ENCODE data around the gene EML2. TPM values are rescaled to one million over a fixed set of nuclear protein-coding genes. Genes with fewer than 3 reads are reported as not detected.
A peak's percentile ranks its signal among the peaks of the same experiment; 100 is the strongest.

The EML2 gene
- total RNA-seq, 2 experiments from 2014 or later: 80.7 to 87.3 TPM

DNA sequence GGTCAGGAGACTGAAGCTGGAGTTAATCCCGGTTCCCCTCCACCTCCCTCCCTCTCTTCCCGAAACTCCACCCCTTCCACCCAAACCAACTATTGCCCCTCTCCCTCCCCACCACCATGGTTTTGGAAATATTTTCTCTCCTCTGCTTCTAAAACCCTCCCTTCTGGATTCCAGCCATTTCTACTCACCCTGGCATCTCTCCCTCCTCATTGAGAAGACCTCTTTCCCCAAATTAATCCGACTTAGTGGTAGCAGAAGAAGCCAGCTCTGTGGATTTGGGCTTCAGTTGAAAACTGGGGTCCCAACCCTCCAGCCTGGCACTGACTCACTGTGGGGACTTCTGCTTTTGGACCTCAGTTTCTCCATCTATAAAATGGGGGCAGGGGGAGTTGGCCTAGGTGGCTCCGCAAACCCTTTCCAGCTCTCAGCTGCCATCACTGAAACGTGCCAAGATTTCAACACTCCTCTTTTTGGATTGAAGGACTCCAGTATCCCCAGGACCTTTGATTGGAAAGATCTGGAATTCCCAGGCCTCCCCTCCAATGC, 38.8 kb downstream of the EML2 start:
- CTCF ChIA-PET: interaction anchor here (0.6 to 1.6 kb wide), 3 partner anchors 42 to 115 kb away, joined by 3 to 5 read pairs (median 3); no protein-coding TSS in a partner anchor
- POLR2A ChIA-PET: no interaction called here

DNA sequence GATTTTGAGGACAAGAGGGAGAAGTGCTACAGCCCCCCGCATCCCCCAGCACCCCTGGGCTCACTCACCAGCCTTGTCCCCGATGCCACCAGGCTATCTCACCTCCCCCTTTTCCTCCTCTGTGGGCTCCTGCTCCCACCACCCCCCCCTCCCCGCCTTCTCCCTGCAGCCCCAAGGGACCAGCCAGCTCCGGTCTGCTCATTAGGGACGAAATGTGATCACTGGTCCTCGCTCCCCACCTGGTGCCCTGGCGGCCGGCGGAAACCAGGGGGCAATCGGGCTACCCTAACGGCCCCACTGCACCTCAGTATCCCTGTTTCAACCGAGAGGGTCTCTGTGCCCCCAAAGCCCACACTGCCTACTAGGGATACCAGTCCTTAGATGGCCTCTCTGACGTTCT, 39.9 kb downstream of the EML2 start:
- no peaks in the 10 kb centered on the region for H3K9me3 Mint-ChIP-seq
- H3K27me3 Mint-ChIP-seq: peaks cover 76% of the 10 kb centered on the region
- CTCF ChIA-PET: interaction anchor here (1.1 to 1.2 kb wide), 2 partner anchors 8 to 12 kb away, joined by 3 read pairs; no protein-coding TSS in a partner anchor
- peaks cover 4% of the 10 kb centered on the region for H3K36me3 Mint-ChIP-seq (ENCODE audit: low read depth)
- H3K4me1 Mint-ChIP-seq: peaks cover 28% of the 10 kb centered on the region
- H3K4me3 Mint-ChIP-seq: no peak overlapping the region
- POLR2A ChIA-PET: no interaction called here
- H3K27ac Mint-ChIP-seq: no peak overlapping the region
- DNase-seq: no peak

More for the DNA sequence above, 38.8 kb downstream of the EML2 start:
- H3K4me1 Mint-ChIP-seq: peaks cover 28% of the 10 kb centered on the region
- no peak overlapping the region for H3K4me3 Mint-ChIP-seq
- H3K9me3 Mint-ChIP-seq: no peaks in the 10 kb centered on the region
- peaks cover 4% of the 10 kb centered on the region for H3K36me3 Mint-ChIP-seq (ENCODE audit: low read depth)
- H3K27me3 Mint-ChIP-seq: peaks cover 73% of the 10 kb centered on the region
- H3K27ac Mint-ChIP-seq: no peak overlapping the region
- no peak for DNase-seq

DNA sequence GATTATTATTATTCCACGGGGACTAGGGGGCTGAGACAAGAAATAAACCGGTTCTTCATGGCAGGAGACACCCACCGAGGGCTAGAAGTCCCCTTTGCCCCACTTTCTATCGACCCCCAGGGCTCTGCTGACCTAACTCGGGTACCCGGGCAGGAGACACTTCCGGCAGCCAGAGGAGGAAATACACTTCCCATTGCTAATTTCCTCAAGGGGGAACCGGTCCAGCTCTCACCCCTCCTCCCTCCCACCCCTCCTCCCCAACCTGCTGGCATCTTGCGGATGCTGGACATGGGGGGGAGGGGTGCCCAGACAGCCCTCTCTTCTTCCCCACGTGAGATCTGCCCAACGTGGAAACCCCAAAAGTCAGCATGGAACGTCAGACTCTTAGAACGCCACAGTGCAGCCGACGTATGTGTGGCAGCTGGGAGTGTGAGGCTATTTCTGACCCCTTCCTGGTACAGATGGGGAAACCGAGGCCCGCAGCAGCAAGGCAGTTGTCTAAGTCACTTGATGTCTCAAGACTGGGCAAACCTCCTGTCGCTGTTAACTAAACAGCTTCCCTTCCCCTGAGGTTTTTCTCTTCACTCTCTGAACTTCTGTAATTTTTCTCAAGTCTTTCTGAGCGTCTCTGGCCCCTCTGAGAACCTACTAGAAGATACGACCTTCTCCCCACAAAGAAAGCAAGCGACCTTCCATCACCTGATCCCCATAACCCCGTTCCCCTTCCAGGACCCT, 40.8 kb downstream of the EML2 start:
- no peaks in the 10 kb centered on the region for H3K9me3 Mint-ChIP-seq
- POLR2A ChIA-PET: no interaction called here
- peak overlapping the region; percentile 14 for H3K4me3 Mint-ChIP-seq
- peaks cover 28% of the 10 kb centered on the region for H3K4me1 Mint-ChIP-seq
- CTCF ChIA-PET: interaction anchor here (1.1 to 1.2 kb wide), 2 partner anchors 9 to 11 kb away, joined by 3 read pairs; no protein-coding TSS in a partner anchor
- peaks cover 4% of the 10 kb centered on the region for H3K36me3 Mint-ChIP-seq (ENCODE audit: low read depth)
- peak overlapping the region; percentile 50 for H3K27ac Mint-ChIP-seq
- no peak for DNase-seq
- peaks cover 75% of the 10 kb centered on the region for H3K27me3 Mint-ChIP-seq

DNA sequence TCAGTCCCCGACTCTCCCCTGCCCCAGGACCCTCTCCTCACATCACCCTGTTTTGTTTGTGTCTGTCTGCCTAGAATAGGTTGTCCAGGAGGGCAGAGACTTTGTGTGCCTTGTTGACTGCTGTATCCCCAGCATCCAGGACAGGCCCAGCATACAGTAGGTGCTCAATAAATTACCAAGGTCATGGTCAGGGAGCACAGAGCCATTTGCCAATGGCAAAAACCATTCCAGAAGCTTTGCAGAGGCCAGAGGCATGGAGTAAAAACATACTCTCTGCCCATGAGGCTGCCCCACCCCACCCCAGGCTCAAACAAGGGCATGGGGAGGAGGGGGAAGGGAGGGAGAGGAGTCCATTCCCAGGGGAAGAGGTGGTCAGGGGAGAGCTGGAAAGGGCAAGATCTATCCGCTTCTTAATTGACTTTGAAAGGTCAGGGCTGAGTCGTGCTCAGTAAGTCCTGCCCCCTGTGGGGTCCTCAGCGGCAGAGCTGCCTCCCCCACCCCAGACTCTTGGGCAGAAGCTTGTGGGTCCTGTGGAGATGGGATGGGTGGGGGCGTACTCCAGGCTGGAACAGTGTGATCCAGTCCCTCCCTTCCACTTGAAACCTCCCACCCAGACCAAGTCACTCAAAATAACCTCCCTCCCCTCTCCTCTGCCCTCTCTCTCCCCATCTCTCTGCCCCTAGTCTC, 41.6 kb downstream of the EML2 start:
- Mint-ChIP-seq H3K4me3 (no peak overlapping the region), H3K36me3 (ENCODE audit: low read depth) (peaks cover 4% of the 10 kb centered on the region), H3K9me3 (no peaks in the 10 kb centered on the region), H3K27ac (no peak overlapping the region), H3K4me1 (peaks cover 25% of the 10 kb centered on the region), H3K27me3 (peaks cover 69% of the 10 kb centered on the region)
- no peak for DNase-seq
- ChIA-PET POLR2A (no interaction called here), CTCF (no interaction called here)

DNA sequence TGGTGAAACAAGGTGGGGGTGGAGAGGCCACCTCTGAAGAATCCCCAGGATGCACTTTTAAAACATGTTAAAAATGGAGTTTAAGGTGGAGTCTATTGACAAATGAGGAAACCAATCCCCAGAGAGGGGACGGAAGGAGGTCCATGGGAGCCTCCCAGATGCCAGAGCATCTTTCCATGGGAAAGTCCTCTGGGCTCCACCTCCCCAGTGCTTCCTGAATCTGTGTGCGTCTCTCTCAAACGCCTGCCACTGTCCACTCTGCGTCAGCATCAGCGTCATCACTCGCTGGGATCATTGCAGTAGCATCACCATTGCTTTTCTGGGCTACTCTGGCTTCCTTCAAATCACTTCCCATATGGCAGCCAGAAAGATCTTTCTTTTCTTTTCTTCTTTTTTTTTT, 43.4 kb downstream of the EML2 start:
- Mint-ChIP-seq H3K9me3 (no peaks in the 10 kb centered on the region), H3K27ac (no peak overlapping the region), H3K27me3 (peaks cover 69% of the 10 kb centered on the region), H3K36me3 (ENCODE audit: low read depth) (no peaks in the 10 kb centered on the region), H3K4me3 (no peak overlapping the region), H3K4me1 (peaks cover 29% of the 10 kb centered on the region)
- DNase-seq: no peak
- CTCF ChIA-PET: interaction anchor here (0.5 to 0.7 kb wide), 2 partner anchors 92 to 103 kb away, joined by 3 read pairs; no protein-coding TSS in a partner anchor
- POLR2A ChIA-PET: no interaction called here

DNA sequence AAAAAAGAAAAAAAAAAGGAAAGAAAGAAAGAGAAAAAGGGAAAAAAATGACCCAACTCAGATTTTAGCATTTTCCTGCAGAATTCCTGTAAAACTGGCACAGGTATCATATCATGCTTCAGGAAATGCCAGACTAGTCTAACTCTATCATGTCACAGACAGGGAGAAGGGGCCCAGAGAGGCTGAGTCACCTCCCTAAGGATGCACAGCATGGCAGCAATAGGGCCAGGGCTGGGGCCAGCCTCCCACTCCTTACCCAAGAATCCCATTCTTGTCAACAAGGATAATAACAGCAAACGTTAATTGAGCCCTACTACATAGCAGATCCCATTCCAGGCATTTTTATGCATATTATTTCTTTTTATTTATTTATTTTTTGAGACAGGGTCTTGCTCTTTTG, 45.7 kb downstream of the EML2 start:
- H3K36me3 Mint-ChIP-seq (ENCODE audit: low read depth): no peaks in the 10 kb centered on the region

DNA sequence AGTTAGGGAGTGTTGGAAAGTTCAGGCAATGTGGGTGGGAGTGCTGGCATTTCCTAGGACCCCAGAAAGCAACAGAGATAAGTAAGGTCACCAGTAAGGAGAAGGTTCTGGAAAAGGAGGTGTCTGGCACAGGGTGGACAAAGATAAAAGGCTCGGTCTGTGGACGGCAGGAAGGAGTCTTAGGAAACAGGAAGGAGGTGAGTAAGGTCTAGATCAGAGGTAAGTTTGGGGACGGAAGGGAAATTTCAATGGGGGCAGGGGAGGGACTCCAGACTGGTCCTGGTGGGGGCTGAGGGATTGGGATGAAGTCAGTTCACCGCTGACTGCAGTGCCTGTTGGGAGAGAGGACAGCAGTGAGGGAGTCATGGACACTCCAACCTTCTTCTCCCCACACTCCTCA, 46.8 kb downstream of the EML2 start:
- Mint-ChIP-seq H3K36me3 (ENCODE audit: low read depth) (no peaks in the 10 kb centered on the region), H3K4me3 (no peak overlapping the region), H3K4me1 (peaks cover 14% of the 10 kb centered on the region), H3K27me3 (peaks cover 48% of the 10 kb centered on the region), H3K9me3 (no peaks in the 10 kb centered on the region), H3K27ac (no peak overlapping the region)
- CTCF ChIA-PET: no interaction called here
- POLR2A ChIA-PET: no interaction called here
- DNase-seq: no peak

More for the DNA sequence above, 45.7 kb downstream of the EML2 start:
- Mint-ChIP-seq H3K27ac (no peak overlapping the region), H3K4me1 (peaks cover 20% of the 10 kb centered on the region), H3K9me3 (no peaks in the 10 kb centered on the region), H3K27me3 (peaks cover 59% of the 10 kb centered on the region), H3K4me3 (no peak overlapping the region)
- CTCF ChIA-PET: interaction anchor here (0.6 kb wide), 1 partner anchor 31 kb away, joined by 6 read pairs; no protein-coding TSS in a partner anchor
- POLR2A ChIA-PET: no interaction called here
- DNase-seq: no peak

DNA sequence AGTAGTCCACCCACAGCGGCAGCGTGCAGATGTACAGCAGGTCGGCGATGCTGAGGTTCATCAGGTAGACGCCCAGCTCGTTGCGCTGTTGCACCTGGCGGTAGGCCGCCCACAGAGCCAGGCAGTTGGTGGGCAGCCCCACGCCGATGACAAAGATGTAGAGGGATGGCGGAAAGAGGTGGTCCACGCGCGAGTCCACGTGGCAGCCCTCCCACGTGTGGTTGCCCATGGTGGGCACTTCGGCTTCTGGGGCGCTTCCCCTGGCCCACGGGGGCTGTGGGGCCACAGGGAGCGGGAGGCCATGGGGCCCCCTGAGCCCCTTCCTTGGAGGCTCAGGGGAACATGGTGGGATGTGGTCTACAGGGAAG, 47.6 kb downstream of the EML2 start:
- ChIA-PET POLR2A (no interaction called here), CTCF (interaction anchor here (1.3 to 1.5 kb wide), 2 partner anchors 51 to 101 kb away, joined by 5 to 9 read pairs; partner anchors contain the start of genes QPCTL and SNRPD2)
- DNase-seq: no peak
- Mint-ChIP-seq H3K4me3 (no peak overlapping the region), H3K36me3 (ENCODE audit: low read depth) (no peaks in the 10 kb centered on the region), H3K27me3 (peaks cover 40% of the 10 kb centered on the region), H3K4me1 (peaks cover 14% of the 10 kb centered on the region), H3K27ac (no peak overlapping the region), H3K9me3 (no peaks in the 10 kb centered on the region)

DNA sequence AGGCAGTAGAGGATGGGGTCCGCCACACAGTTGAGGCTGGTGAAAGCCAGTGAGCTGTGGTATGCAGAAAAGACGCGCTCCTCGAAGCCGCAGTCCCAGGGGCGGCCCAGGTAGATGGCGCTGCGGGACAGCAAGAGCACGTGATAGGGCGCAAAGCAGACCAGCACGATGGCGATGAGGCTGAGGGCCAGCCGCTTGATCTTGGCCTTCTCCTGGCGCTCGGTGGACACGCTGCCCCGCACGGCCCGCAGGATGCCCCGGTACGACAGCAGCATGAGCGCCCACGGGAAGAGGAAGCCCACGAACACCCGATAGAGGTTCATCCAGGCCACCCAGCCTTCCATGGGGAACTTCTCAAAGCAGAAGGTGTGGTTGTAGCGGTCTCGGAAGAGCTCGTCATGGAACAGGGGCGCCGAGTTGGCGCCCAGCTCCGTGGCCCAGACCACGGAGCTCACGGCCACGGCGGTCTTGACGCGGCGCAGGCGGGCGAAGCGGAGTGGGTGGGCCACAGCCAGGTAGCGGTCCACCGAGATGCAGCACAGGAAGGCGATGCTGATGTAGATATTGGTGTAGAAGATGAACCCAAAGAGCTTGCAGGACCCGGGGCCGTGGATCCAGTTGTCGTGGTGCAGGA, 48.1 kb downstream of the EML2 start:
- no peak overlapping the region for H3K27ac Mint-ChIP-seq
- H3K27me3 Mint-ChIP-seq: peaks cover 35% of the 10 kb centered on the region
- no peaks in the 10 kb centered on the region for H3K9me3 Mint-ChIP-seq
- ChIA-PET CTCF (interaction anchor here (1.2 to 1.5 kb wide), 3 partner anchors 23 to 101 kb away, joined by 4 to 9 read pairs (median 5); partner anchors contain the start of genes QPCTL and SNRPD2), POLR2A (no interaction called here)
- no peaks in the 10 kb centered on the region for H3K36me3 Mint-ChIP-seq (ENCODE audit: low read depth)
- H3K4me3 Mint-ChIP-seq: no peak overlapping the region
- H3K4me1 Mint-ChIP-seq: peaks cover 14% of the 10 kb centered on the region
- DNase-seq: peak; percentile 50

DNA sequence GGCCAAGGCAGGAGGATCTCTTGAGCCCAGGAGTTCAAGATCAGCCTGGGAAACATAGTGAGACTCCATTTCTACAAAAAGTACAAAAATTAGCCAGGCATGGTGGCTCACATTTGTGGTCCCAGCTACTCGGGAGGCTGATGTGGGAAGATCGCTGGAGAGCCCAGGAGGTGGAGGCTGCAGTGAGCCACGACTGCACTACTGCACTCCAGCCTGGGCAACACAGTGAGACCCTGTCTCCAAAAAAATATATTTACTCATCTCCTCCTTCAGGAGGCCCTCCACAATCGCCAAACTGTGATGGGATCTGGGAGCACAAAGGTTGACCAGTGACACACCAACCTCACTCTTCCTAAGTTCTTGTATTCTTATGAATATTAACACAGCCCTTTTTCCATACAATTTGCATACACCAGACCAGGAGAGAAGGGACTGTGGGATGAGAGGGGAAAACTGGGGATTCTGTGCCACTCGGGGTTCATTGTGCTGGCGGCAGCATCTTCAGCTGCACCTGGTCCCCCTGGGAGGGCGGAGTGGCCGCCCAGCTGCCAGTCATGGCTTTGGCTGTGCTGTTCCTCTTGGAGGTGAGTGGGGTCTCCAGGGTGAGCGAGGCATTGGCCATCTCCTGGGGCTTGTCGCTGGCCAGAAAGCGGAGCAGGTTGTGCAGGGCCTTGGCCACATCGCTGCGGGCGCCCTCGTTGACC, 48.7 kb downstream of the EML2 start:
- no peak for DNase-seq
- no peak overlapping the region for H3K4me3 Mint-ChIP-seq
- ChIA-PET POLR2A (no interaction called here), CTCF (interaction anchor here (1.2 to 1.5 kb wide), 3 partner anchors 23 to 102 kb away, joined by 4 to 9 read pairs (median 5); partner anchors contain the start of genes QPCTL and SNRPD2)
- H3K4me1 Mint-ChIP-seq: peaks cover 15% of the 10 kb centered on the region
- no peaks in the 10 kb centered on the region for H3K9me3 Mint-ChIP-seq
- peaks cover 31% of the 10 kb centered on the region for H3K27me3 Mint-ChIP-seq
- no peak overlapping the region for H3K27ac Mint-ChIP-seq
- H3K36me3 Mint-ChIP-seq (ENCODE audit: low read depth): no peaks in the 10 kb centered on the region

DNA sequence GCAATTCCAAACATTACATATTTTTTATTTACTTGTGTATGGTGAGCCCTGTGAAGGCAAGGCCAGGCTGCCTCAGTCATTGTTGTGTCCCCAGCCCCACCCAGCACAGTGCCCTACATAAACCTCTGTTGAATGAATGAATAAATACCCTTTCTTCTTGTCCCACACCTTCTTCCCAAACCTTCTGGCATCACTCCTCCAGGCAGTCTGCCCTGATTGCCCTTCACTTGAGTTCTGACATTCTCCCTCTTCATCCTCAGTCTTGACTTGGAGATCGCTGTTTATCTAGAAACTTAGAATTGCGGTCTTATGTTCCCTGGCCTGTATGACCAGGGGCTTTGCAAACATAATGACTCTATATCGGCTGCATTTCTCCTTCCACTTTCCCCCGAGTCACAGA, 49.4 kb downstream of the EML2 start:
- H3K27ac Mint-ChIP-seq: no peak overlapping the region
- POLR2A ChIA-PET: no interaction called here
- peaks cover 28% of the 10 kb centered on the region for H3K27me3 Mint-ChIP-seq
- CTCF ChIA-PET: no interaction called here
- H3K9me3 Mint-ChIP-seq: no peaks in the 10 kb centered on the region
- DNase-seq: no peak
- peaks cover 20% of the 10 kb centered on the region for H3K4me1 Mint-ChIP-seq
- H3K4me3 Mint-ChIP-seq: no peak overlapping the region
- no peaks in the 10 kb centered on the region for H3K36me3 Mint-ChIP-seq (ENCODE audit: low read depth)

DNA sequence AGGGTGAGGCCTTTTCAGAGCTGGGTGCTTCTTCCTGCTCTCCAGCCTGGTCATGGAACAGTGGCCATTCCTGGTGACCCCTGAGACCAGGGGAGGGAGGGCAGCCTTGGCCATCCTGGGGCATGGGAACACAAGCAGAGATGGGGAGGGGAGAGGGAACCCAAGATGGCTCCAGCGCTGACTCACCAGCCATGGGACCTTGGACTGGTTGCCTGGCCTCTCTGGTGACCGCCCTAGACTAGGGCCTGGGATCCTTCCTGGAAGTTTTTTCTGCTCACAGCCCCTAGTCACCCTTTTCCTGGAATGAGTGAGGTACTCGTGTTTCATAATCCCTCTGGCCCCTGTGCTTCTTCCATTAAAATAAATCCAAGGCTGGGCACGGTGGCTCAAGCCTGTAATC, 51.3 kb downstream of the EML2 start:
- Mint-ChIP-seq H3K4me1 (peaks cover 29% of the 10 kb centered on the region), H3K36me3 (ENCODE audit: low read depth) (peaks cover 3% of the 10 kb centered on the region), H3K4me3 (no peak overlapping the region), H3K27me3 (peaks cover 28% of the 10 kb centered on the region), H3K9me3 (no peaks in the 10 kb centered on the region), H3K27ac (no peak overlapping the region)
- DNase-seq: no peak
- ChIA-PET CTCF (interaction anchor here (1.5 kb wide), 2 partner anchors 11 to 54 kb away, joined by 3 to 5 read pairs; no protein-coding TSS in a partner anchor), POLR2A (no interaction called here)
